ENCODE results near the gene TTI1.

DNA sequence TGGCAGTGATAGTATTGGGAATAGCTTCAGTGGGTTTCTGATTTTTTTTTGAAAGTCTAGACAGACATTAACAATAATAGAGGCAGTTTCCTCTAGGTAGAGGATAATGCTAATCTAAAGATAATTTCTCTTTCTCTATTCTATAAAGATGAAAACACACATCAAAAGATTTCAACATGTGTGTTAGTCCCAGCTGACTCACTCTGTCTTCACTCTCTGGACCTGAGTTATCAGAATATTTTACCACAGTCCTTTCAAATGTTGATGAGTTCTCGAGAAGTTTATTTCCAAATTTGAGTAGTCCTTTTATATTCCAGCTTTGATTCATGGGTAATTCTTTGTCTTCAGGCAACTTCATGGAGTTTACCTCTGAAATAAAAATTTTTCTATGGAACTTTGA, 17.4 kb upstream of the TTI1 start:
- TF ChIP-seq, protein P1, sequence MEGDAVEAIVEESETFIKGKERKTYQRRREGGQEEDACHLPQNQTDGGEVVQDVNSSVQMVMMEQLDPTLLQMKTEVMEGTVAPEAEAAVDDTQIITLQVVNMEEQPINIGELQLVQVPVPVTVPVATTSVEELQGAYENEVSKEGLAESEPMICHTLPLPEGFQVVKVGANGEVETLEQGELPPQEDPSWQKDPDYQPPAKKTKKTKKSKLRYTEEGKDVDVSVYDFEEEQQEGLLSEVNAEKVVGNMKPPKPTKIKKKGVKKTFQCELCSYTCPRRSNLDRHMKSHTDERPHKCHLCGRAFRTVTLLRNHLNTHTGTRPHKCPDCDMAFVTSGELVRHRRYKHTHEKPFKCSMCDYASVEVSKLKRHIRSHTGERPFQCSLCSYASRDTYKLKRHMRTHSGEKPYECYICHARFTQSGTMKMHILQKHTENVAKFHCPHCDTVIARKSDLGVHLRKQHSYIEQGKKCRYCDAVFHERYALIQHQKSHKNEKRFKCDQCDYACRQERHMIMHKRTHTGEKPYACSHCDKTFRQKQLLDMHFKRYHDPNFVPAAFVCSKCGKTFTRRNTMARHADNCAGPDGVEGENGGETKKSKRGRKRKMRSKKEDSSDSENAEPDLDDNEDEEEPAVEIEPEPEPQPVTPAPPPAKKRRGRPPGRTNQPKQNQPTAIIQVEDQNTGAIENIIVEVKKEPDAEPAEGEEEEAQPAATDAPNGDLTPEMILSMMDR (IDR thresholded peaks at IDR 0.05): no peak
- no peak for TF ChIP-seq POLR2A (IDR thresholded peaks at IDR 0.05)

Data from ovary (tissue), 3 donors.